Small intestine (tissue), 7 donors: Measurements from ENCODE around the gene TRNP1. TPM values are rescaled to one million over a fixed set of nuclear protein-coding genes. Genes with fewer than 3 reads are reported as not detected.
A peak's percentile ranks its signal among the peaks of the same experiment; 100 is the strongest.

Experiments
- DNase-seq, 2 donors: peaks; one replicate each; pipeline versions ENCODE4 v3.0.0 to v3.0.0-alpha.2; 2013
- FAIRE-seq: peaks from 2 replicates; lab custom pipeline; 2012; peaks lifted over from hg19 to GRCh38; lab: Jason Lieb, UNC
- H3K27ac ChIP-seq, 3 donors: one replicate each; pipeline ENCODE4 v1.5.1; 2013; ENCODE audit warnings: low read length in 2 of 3, mild to moderate bottlenecking in 2 of 3, control low read depth in 1 of 3, inconsistent platforms in 1 of 3, low read depth in 1 of 3, moderate library complexity in 1 of 3
- H3K27me3 ChIP-seq, 3 donors: one replicate each; pipeline ENCODE4 v1.6.1; 2013; ENCODE audit warnings: low read length in 3 of 3, inconsistent platforms in 1 of 3; ENCODE audit not compliant: control insufficient read depth in 3 of 3, insufficient read depth in 3 of 3
- H3K36me3 ChIP-seq, 3 donors: one replicate each; pipeline ENCODE4 v1.6.1; 2013; ENCODE audit warnings: low read length in 3 of 3, inconsistent platforms in 1 of 3, low read depth in 1 of 3, mild to moderate bottlenecking in 1 of 3, moderate library complexity in 1 of 3; ENCODE audit not compliant: control insufficient read depth in 3 of 3, insufficient read depth in 2 of 3
- H3K4me1 ChIP-seq, 3 donors: one replicate each; pipeline ENCODE4 v1.6.1; 2013; ENCODE audit warnings: low read length in 2 of 3, inconsistent platforms in 1 of 3, low read depth in 1 of 3, mild to moderate bottlenecking in 1 of 3, moderate library complexity in 1 of 3; ENCODE audit not compliant: control insufficient read depth in 3 of 3, insufficient read depth in 2 of 3
- H3K4me3 ChIP-seq, 3 donors: one replicate each; pipeline ENCODE4 v1.5.1; 2013; ENCODE audit warnings: low read length in 3 of 3, control low read depth in 1 of 3, inconsistent platforms in 1 of 3, low read depth in 1 of 3, mild to moderate bottlenecking in 1 of 3, moderate library complexity in 1 of 3
- H3K9me3 ChIP-seq, 2 donors: one replicate each; pipeline ENCODE4 v1.6.1; 2013; ENCODE audit warnings: low read depth in 1 of 2, low read length in 1 of 2; ENCODE audit not compliant: control insufficient read depth in 2 of 2, insufficient read depth in 1 of 2
- WGBS, 3 donors: extraction: QIAGEN DNeasy Blood & Tissue Kit; methylation state at CpG; one replicate each; pipeline ENCODE4 v1.1.7; 2013; 5-methylcytosine and 5-hydroxymethylcytosine counted together
- polyA plus RNA-seq, 4 donors: library from polyadenylated mRNA; stranded (reverse) in 3 of 4; unstranded in 1 of 4; fragments of 200-250 nt in 3 of 4; fragments of 120-200 nt in 1 of 4; gene quantifications; one replicate each; pipeline versions ENCODE4 v1.2.1 to v1.2.3, GENCODE V29; 2013
- donor health status: healthy with polysubstance abuse.
- donor health status: control.
- donor health status: control.
- donor health status: Bipolar disorder and iron deficiency.
- donor health status: healthy.

Gene TRNP1
- polyA plus RNA-seq, 4 donors: 4.6 to 15.6 (median 11.8) TPM

DNA sequence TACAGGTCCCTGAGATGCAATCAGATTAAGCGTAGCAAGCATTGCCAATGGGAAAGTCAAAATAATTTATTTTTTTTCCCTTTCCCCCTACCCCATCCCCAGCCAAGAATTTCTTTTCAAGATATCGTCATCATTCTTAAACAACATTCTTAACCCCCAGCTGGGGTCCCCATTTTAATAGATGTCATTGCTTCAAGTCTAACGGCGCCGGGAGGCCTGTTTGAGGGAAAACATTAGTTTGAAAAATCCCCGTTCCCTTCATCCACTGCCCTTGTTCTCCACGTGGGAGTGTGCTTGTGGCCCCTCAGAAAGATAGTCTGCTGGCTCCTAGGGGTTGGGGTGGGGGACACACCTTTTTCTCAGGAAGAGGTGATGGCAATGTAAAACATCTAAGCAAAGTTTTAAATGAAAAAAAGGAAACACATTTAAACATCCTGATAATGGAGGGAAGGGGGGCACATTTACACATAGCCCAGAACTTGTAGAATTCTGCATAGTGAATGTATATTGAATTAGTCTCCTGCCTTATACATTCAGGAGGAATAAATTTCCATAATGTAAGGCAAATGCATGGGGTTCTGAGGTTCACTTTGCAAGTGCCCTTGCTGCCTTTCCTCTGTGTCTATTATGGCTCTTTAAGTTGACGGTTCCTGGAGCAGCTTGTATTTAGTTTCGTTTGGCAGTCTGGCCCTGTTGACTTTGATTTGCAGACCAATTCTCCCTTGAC is 6.8 kb downstream of the TRNP1 start:
- Histone ChIP-seq H3K27me3 (peaks cover 0 to 3% (median under 1%) of the 10 kb centered on the region in 3 donors), H3K4me3 (no peak overlapping the region), H3K27ac (peak overlapping the region in 1 of 3 donors; percentile 80), H3K36me3 (peaks cover 0 to 20% (median 2%) of the 10 kb centered on the region in 3 donors), H3K9me3 (no peaks in the 10 kb centered on the region), H3K4me1 (peaks cover 0 to 56% (median 10%) of the 10 kb centered on the region in 3 donors)
- WGBS, 3 donors: 73 to 83% (median 78%) methylated on average over 9 of the region's 9 CpGs
- no peak for FAIRE-seq
- no peak for DNase-seq

DNA sequence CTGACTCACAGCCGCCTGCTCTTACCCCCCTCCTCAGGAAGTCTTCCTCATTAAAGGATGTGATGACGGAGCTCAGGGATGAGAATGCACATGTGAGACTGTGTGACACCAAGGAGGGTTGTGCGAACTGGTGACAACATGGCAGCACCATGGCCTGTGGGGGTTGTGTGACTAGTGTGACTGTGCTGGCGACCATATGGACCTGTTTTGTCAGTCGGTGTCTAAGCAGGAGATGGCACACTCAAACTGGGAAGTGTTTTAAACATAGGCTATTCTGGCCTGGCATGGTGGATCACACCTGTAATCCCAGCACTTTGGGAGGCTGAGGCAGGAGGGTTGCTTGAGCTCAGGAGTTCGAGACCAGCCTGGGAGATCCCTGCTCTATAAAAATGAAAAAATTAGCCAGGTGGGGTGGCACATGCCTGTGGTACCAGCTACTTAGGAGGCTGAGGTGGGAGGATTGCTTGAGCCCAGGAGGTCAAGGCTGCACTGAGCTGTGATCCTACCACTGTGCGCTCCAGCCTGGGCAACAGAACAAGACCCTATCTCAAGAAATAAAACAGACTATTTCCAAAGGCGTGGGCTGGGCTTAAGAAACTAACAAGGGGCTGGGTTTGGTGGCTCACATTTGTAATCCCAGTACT is 7.4 kb downstream of the TRNP1 start:
- DNase-seq (no peak), FAIRE-seq (no peak)
- Histone ChIP-seq H3K4me1 (peaks cover 0 to 60% (median 10%) of the 10 kb centered on the region in 3 donors), H3K36me3 (peaks cover 0 to 19% (median 2%) of the 10 kb centered on the region in 3 donors), H3K4me3 (no peak overlapping the region), H3K27me3 (no peaks in the 10 kb centered on the region), H3K9me3 (no peaks in the 10 kb centered on the region), H3K27ac (peak overlapping the region in 2 of 3 donors; percentile 4 to 11)
- 74 to 93% (median 87%) methylated on average over 8 of the region's 8 CpGs for WGBS, 3 donors

DNA sequence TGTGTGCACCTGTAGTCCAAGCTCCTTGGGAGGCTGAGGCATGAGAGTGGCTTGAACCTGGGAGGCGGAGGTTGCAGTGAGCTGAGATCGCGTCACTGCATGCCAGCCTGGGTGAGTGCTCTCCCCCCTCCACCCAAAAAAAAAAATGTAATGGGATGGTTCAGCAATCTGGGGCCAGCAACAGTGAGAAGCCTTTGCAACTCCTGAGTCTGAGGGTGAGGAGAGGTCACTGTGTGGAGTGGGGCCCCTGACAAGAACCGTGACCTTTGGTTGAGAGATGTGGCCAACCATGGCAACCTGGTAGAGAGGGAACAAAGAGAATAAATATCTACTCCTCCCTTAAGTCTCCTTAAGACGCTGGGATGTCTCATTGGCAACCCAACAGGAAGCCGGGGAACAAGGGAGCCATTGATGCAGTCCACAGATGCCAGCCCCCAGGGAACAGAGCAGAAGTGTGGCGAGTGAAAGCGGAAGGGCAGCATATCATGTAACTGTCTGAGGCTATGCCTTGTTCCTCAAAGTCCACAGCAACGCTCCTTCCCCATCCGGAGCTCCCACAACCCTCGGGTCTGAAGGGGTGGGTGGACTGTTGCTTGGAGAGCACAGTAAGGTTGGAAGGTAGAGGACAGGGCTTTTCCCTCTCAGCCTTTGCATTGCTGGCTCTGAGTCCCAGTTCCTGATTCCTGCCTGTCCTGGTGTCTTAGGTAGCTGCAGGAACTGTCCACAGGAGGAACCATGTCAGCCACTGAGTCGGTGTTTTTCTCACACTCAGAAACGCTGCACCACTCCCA is 8.3 kb downstream of the TRNP1 start:
- WGBS, 3 donors: 46 to 48% (median 48%) methylated on average over 13 of the region's 13 CpGs
- DNase-seq: peak in 1 of 2 donors; percentile 56

DNA sequence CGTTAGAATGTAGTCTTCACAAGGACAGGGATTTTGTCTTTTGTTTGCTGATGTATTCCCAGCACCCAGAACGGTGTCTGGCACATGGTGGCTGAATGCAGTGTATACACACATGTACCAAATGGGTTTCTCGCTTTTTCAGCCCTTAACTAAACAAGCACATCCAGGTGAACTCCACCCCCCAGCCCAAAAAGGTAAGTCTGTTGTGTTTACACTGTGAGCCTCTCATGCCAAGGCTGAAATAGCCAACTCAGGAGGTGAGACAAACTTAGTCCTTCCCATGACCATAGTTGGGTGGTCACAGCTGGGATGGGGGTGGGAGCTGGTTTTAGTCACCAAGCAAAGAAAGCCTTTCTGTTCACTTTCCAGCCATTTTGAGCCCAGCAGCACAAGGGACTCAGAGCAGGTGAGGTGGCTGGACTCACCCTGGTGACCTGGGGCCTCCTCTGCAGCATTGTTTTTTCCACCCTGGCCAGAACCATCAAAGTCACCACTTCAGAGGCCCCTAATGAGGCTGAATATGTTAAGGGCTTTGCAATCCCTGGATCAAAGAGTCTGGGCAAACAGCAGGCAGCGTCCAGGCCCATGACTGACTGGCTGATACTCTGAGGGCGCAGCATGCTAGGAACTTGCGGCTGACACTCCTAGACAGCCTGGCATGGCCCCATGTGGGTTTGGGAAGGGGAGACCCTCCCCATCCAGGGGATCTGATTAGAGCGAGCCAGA is 10.4 kb downstream of the TRNP1 start:
- 88 to 90% (median 89%) methylated on average over 7 of the region's 7 CpGs for WGBS, 3 donors
- Histone ChIP-seq H3K27me3 (no peaks in the 10 kb centered on the region), H3K27ac (no peak overlapping the region), H3K9me3 (no peaks in the 10 kb centered on the region), H3K4me3 (no peak overlapping the region), H3K36me3 (peaks cover 0 to 9% (median 2%) of the 10 kb centered on the region in 3 donors), H3K4me1 (peaks cover 0 to 55% (median 0%) of the 10 kb centered on the region in 3 donors)
- no peak for FAIRE-seq
- no peak for DNase-seq

More for the DNA sequence above, 8.3 kb downstream of the TRNP1 start:
- Histone ChIP-seq H3K36me3 (peaks cover 0 to 12% (median 2%) of the 10 kb centered on the region in 3 donors), H3K4me3 (no peak overlapping the region), H3K27me3 (no peaks in the 10 kb centered on the region), H3K4me1 (peaks cover 0 to 63% (median 10%) of the 10 kb centered on the region in 3 donors), H3K9me3 (no peaks in the 10 kb centered on the region), H3K27ac (peak overlapping the region in 1 of 3 donors; percentile 11)
- no peak for FAIRE-seq

DNA sequence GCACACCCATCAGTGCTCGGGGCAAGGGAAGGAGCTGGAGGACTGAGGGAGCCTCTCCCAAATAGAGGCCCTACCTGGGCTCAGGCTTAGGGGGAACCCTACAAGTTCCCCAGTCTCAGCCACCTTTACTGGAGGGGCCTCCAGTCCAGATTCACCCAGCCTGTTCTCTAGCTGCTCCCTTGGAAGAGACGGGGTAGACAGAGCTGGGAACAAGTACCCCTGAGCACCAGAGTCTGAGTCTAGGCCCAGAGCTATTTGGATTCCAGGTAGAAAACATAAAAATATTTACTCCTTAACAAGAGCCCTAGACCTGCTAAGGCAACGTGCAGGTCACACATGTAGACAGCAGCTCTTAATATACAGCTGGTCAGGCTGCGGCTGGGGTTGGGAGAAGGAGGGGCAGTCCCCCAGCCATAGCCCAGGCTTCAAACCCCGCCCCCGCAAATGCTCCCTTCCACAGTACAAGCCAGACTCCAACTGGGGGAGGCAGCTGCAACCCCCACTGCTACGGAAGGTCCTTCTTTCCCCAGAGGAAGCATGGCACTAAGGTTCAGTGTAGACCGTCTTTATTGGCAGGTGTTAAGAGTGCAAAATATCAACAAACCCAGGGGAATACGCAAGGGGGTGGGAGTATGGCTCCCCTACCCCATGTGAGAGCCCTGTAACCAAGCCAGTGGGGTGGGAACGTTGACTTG is 11.1 kb downstream of the TRNP1 start:
- WGBS, 3 donors: 68 to 83% (median 78%) methylated on average over 10 of the region's 10 CpGs
- Histone ChIP-seq H3K9me3 (no peaks in the 10 kb centered on the region), H3K4me1 (peaks cover 0 to 48% (median 0%) of the 10 kb centered on the region in 3 donors), H3K27me3 (no peaks in the 10 kb centered on the region), H3K27ac (no peak overlapping the region), H3K36me3 (peaks cover 0 to 8% (median 2%) of the 10 kb centered on the region in 3 donors), H3K4me3 (no peak overlapping the region)
- DNase-seq (no peak), FAIRE-seq (no peak)

DNA sequence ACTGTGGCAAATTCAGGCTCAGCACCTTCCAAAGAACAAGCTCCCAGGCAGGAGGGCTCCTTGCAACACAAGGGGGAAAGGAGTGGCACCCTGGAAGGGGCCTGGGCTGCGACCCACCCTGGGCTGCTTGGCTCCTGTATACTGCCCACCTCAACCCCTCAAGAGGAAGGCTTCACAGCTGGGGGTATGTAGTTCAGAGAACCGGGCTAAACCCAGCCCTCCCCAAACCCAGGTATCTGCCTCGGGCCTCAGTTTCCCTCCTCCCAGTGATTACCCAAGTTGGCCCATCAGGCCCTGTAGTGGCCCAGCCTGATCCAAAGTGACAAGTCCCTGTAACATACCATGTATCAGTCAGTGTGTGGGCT is 11.7 kb downstream of the TRNP1 start:
- no peaks in the 10 kb centered on the region for H3K27me3 ChIP-seq
- H3K27ac ChIP-seq: no peak overlapping the region
- H3K9me3 ChIP-seq: no peaks in the 10 kb centered on the region
- no peak for DNase-seq
- no peak for FAIRE-seq
- H3K36me3 ChIP-seq: peaks cover 0 to 4% (median 0%) of the 10 kb centered on the region in 3 donors
- H3K4me1 ChIP-seq: peaks cover 0 to 49% (median 0%) of the 10 kb centered on the region in 3 donors
- WGBS, 3 donors: 85 to 100% (median 88%) methylated on average over 3 of the region's 3 CpGs
- H3K4me3 ChIP-seq: no peak overlapping the region

DNA sequence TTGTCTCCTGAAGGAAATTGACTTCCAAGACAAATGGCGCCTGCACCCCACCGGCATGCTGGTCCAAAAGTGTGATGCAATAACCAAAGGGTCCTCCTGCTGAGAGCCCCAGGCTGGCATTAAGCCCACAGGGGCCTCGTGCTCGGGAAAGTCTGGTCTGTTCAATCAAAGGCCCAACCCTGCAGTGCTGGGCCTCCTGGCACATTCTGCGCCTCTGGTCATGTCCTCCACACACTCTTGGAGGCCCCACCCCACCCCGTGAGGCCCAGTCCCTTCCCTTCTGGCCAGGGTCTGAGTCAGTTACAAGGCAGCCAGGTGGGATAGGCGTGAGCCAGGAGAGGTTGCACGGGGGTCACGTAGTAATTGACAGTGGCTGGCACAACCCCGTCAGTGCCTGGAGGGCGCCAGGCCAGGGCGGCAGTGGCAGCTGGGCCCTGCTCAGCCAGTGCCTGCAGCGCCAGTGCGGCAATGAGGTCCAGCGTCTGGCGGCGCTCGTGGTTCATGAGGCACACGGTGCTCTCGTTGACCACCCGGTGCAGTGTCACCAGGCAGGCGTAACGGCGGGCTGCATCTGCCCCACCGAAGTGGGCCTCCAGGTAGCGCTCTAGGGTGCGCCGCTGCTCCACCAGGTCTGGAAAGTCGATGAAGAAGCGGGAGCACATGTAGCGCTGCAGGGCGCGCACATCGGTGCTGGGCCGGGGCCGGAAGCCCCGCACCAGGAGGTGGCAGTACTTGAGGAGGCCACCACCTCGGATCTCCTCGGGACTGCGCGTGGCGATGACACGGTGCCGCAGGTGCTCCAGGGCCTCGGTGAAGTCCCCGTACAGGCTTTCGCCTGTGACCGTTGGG is 12.4 kb downstream of the TRNP1 start:
- Histone ChIP-seq H3K36me3 (peaks cover 0 to under 1% (median 0%) of the 10 kb centered on the region in 3 donors), H3K9me3 (no peaks in the 10 kb centered on the region), H3K4me1 (peaks cover 0 to 55% (median 2%) of the 10 kb centered on the region in 3 donors), H3K27me3 (no peaks in the 10 kb centered on the region), H3K27ac (no peak overlapping the region), H3K4me3 (no peak overlapping the region)
- 88 to 94% (median 91%) methylated on average over 45 to 48 of the region's 48 CpGs for WGBS, 3 donors
- DNase-seq: no peak
- no peak for FAIRE-seq
